Measurements from ENCODE around the gene RBX1.
A peak's percentile ranks its signal among the peaks of the same experiment; 100 is the strongest.
"Not testable (repeated sequence)": the region's sequence is repeated elsewhere in the genome, so short reads cannot be mapped to it uniquely, and the experiment has no call there.

Gene RBX1

DNA sequence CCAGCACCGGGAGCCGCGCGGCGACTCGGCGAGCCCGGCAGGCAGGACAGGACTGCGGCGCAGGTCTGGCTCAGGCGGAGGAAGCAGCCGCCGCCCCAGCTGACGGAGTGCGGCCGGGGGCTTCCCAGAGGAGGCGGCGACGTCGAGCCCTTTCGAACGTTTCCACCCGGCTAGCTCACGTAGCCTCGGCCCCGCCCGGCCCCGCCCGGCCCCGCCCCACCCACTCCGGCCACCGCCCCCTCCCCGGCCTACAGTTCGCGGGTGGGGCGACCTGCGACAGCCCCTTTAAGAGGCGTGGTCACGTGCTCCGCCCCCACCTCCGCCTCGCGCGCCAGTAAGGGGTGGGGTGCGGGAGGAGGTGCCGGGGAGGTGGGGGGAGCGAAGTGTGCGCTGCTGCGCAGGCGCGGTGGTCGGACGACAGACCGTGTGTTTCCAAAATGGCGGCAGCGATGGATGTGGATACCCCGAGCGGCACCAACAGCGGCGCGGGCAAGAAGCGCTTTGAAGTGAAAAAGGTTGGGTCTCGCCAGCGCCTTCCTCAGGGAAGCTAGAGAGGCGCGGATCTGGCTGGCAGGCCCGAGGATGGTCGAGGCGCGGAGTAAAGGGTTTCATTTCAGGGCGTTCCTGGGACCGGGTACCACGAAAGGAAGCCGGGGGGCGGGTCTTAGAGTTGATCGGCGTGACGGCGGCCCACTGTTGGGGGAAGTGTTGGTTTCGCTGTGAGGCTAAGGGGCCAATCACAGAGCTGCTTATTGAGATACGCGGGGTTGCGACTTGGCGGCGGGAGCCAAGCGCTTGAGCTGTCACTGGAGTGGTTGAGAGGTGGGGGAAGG is at the start of gene RBX1:
Gene RBX1 (plus strand): TSS at position 417 of the 833 bp plus-strand sequence. CDS start 21 bp downstream, at position 438.
- peak; percentile 99 for DNase-seq (ENCODE audit: low spot score)

GRCh38 chr22:40904101-40904500 is 47.1 kb upstream of the RBX1 start:
- no peak for DNase-seq (ENCODE audit: low spot score)

GRCh38 chr22:40908895-40909294 is 42.3 kb upstream of the RBX1 start:
- DNase-seq (ENCODE audit: low spot score): no peak

- no peak for DNase-seq (ENCODE audit: low spot score)
These were observed 39.4 kb upstream of the RBX1 start for GRCh38 chr22:40911772-40912171.

GRCh38 chr22:40912987-40913386 is 38.2 kb upstream of the RBX1 start:
- not testable (repeated sequence) for DNase-seq (ENCODE audit: low spot score)

DNA sequence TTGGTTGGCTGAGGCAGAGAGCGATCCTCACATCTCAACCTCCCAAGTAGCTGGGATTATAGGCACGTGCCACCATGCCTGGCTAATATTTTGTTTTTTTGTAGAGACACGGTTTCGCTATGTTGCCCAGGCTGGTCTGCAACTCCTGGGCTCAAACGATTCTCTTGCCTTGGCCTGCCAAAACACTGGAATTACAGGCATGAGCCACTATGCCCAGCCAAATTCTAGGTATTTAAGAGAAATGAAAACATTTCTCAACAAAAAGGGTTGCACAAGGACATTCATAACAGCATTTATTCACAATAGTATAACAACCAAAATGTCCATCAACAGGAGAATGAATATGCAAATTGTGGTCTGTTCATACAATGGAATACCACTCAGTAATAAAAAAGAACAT is 31.7 kb upstream of the RBX1 start:
- DNase-seq (ENCODE audit: low spot score): no peak

DNA sequence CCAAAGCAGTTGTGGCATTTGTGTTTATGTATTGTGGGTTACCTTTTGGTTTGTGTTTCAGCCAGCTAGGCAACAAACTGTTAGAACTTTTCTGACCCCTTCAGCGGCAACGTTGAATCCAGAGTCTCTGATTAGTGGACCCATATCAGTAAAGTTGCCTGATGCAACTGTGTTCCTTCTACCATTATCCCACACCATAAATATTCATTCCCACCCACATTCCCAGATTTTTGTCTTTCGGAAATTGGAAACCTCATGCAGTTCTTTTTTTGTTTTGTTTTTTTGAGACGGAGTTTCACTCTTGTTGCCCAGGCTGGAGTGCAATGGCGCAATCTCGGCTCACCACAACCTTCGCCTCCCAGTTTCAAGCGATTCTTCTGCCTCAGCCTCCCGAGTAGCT is 30.7 kb upstream of the RBX1 start:
- no peak for DNase-seq (ENCODE audit: low spot score)

- DNase-seq (ENCODE audit: low spot score): peak; percentile 88
These were observed 28.5 kb upstream of the RBX1 start for GRCh38 chr22:40922484-40923303.

GRCh38 chr22:40928657-40929056 is 22.5 kb upstream of the RBX1 start:
- no peak for DNase-seq (ENCODE audit: low spot score)

GRCh38 chr22:40932396-40932795 is 18.8 kb upstream of the RBX1 start:
- DNase-seq (ENCODE audit: low spot score): no peak

GRCh38 chr22:40939202-40939601 is 12.0 kb upstream of the RBX1 start:
- DNase-seq (ENCODE audit: low spot score): no peak

GRCh38 chr22:40951795-40952605 is 822 bp downstream of the RBX1 start:
- DNase-seq (ENCODE audit: low spot score): peak; percentile 67

DNA sequence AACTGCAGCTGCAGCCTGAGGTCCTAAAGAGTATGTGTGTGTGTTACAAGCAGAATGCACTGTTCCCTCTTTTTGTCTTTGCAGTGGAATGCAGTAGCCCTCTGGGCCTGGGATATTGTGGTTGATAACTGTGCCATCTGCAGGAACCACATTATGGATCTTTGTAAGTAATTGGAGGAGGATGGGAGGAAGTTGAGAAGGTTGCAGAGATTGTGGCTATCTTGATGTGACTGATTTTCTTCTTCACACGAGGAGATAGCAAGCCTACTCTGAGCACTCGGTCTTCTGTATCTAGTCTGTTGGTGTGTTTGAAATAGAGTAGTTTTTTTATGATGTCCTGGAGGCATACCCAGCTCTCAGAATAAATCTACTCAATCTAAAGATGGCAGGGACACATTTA is 2.3 kb downstream of the RBX1 start:
- DNase-seq (ENCODE audit: low spot score): peak; percentile 50

GRCh38 chr22:40954113-40954512 is 2.9 kb downstream of the RBX1 start:
- DNase-seq (ENCODE audit: low spot score): peak; percentile 84

- DNase-seq (ENCODE audit: low spot score): peak; percentile 97
These were observed 4.4 kb downstream of the RBX1 start for GRCh38 chr22:40955571-40955970.

DNA sequence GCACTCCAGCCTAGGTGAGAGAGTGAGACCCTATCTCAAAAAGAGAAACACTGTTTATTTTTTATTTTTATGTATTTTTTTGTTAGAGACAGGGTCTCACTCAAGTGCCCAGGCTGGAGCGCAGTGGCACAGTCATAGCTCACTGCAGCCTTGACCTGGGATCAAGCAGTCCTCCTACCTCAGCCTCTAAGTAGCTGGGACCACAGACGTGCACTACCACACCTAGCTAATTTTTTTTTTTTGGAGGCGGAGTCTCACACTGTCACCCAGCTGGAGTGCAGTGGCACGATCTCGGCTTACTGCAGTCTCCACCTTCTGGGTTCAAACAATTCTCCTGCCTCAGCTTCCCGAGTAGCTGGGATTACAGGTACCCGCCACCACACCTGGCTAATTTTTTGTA is 6.4 kb downstream of the RBX1 start:
- DNase-seq (ENCODE audit: low spot score): peak; percentile 86

DNA sequence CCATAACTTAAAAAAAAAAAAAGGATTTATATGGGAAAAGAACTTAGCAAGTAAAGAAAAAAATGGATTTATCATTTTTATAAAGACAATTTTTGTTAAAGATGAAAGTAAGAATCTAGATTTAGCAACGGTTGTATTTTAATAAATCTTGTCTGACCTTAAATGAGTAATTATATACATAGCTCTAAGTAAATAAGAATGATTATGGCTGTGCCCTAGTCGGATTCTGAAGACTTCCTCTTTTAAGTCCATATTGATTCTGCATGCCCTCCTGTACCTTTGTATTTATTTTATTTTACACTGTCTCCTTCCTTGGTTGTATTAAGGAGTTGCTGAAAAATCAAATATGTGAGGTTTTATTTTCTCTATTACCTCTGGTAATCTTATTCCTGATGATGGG is 7.1 kb downstream of the RBX1 start:
- DNase-seq (ENCODE audit: low spot score): peak; percentile 29

- DNase-seq (ENCODE audit: low spot score): peak; percentile 26
These were observed 9.0 kb downstream of the RBX1 start for GRCh38 chr22:40960145-40960544.

DNA sequence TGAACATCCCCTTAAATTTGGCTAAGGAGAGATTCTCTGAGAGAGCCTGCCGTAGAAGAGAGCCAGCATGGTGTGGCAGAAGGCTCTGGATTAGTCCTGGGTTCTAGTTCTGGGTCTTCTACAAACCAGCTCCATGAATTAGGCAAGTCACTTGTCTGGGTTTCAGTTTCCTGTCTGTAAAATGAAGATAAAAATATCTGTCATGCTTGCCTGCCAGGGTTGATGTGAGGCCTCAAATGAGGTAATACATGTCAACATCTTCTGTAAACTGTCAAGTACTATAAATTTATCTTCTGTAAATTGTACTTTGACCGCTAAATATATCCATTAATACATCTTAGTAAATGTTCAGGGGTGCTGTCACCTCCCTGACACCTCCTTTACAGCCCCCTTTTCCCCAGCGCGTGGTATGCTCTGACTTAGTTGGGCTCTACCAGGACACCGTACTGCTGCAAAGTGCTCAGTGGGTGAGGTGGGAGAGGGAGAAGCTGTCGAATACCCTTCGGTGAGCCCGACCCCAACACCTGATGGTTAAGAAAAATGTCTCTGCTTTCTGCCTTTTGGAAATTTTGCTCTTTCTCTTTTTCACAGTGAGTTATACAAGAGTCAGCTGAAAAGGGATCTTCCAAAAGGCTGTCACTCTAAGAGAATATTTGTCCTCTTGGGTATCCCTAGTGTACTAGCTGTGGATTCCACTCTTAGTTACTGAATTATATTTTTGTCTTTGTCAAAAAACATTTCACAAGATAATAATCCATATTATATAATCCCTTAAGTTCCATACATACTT is 15.0 kb downstream of the RBX1 start:
- peak; percentile 95 for DNase-seq (ENCODE audit: low spot score)

GRCh38 chr22:40966726-40967085 is 15.5 kb downstream of the RBX1 start:
- DNase-seq (ENCODE audit: low spot score): peak; percentile 82

GRCh38 chr22:40967111-40967760 is 16.1 kb downstream of the RBX1 start:
- DNase-seq (ENCODE audit: low spot score): peak; percentile 60
